Measurements from ENCODE around the gene KATNAL2.
"Not testable (repeated sequence)": the region's sequence is repeated elsewhere in the genome, so short reads cannot be mapped to it uniquely, and the experiment has no call there.

- not testable (repeated sequence) for TF ChIP-seq POLR2A (IDR thresholded peaks at IDR 0.05; ENCODE audit: low read length); NPAS2 (CRISPR knock-in tag; IDR thresholded peaks at IDR 0.05; ENCODE audit: borderline replicate concordance); RARB (CRISPR knock-in tag; IDR thresholded peaks at IDR 0.05)
- TF ChIP-seq, protein P1, sequence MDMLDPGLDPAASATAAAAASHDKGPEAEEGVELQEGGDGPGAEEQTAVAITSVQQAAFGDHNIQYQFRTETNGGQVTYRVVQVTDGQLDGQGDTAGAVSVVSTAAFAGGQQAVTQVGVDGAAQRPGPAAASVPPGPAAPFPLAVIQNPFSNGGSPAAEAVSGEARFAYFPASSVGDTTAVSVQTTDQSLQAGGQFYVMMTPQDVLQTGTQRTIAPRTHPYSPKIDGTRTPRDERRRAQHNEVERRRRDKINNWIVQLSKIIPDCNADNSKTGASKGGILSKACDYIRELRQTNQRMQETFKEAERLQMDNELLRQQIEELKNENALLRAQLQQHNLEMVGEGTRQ (IDR thresholded peaks at IDR 0.05), result not testable (repeated sequence)
Measured at GRCh38 chr18:47034591-47034990, 117.2 kb downstream of the KATNAL2 start.

All from A549 (cell line).